NCI-H82 treated with DMSO at 0.1 percent for 48 hours (cell line): ENCODE results near the gene DGKH.
A peak's percentile ranks its signal among the peaks of the same experiment; 100 is the strongest.

Experiments
- DNase-seq: peaks from one replicate; lab custom pipeline; 2025; ENCODE audit not compliant: unreplicated experiment; lab: John Stamatoyannopoulos, UW

DGKH gene

GRCh38 chr13:42048342-42048683, at the start of gene DGKH:
DGKH (plus strand) TSS chr13:42048648; CDS start chr13:42048774, 126 bp downstream.
- no peak for DNase-seq

GRCh38 chr13:42000846-42001245, 47.6 kb upstream of the DGKH start:
- no peak for DNase-seq

GRCh38 chr13:42001580-42001979, 46.9 kb upstream of the DGKH start:
- no peak for DNase-seq

- DNase-seq: no peak
These were observed 46.4 kb upstream of the DGKH start for GRCh38 chr13:42002066-42002465.

DNA sequence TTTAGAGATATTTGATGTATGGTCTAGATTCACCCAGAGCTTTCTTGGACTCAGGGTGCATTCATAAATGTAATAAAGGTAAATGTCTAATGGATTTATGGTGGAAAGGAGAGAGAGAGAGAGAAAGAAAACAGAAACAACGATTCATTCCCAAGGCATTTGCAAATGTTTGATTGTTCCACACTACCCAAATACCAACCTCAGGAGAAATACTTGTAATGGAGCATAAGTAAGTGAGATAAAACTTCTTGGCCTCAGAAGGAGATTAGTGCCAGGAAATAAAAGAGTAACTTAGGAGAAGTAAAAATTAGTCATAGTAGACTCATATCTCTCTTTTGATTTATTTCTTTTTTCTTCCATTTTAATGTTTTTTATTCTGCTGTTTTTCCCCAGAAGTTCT, 40.6 kb upstream of the DGKH start:
- DNase-seq: no peak

GRCh38 chr13:42009057-42009456, 39.4 kb upstream of the DGKH start:
- DNase-seq: no peak

DNA sequence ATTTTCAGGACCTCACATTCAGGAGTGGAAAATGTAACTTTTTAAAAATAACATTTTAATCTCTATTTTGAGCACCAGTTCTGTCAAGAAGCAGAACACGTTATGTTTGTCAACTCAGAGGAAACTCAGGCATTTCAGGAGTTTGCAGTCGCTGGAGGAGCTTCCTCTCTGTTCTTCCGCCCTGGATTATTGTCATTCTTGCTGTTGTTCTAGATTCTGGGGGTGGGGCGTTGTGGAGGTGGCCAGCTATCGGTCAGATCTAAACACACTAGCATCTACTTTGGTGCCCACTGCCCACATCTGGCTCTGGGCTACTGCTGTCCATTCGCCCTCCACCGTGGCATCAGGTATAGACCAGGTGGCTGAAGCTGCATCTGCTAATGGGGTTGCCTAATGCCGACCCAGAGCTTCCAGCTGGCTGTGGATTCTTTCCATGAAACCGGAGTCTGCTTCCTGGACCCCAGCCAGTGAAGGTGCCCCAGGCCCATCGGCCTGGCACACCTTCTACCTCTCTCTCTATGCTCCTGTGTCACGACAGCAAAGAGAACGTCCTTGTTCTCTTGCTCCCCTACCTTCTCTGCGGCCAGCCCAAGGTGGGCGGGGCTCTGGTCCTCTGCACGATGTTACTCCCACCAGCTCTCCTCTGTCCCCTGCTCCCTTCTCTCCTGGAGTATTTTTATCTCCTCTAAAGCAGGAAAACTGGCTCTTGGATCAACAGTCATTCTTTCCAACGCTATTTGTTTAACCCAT, 36.7 kb upstream of the DGKH start:
- no peak for DNase-seq

DNA sequence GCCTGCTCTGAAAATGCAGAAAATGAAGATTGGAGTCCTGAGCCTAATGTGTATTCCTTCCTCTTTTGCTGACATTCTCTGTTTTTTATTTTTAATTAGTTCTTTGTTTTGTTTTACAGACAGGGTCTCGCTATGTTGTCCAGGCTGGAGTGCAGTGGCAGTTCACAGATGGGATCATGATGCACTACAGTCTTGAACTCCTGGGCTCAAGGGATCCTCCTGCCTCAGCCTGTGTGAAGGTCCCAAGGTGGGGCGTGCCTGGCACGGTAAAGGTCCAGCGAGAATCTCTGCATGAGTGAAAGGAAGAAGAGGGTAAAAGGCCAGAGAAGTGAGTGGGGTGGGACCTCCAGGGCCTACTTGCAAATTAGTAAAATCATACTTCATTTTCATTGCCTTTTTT, 34.3 kb upstream of the DGKH start:
- no peak for DNase-seq

DNA sequence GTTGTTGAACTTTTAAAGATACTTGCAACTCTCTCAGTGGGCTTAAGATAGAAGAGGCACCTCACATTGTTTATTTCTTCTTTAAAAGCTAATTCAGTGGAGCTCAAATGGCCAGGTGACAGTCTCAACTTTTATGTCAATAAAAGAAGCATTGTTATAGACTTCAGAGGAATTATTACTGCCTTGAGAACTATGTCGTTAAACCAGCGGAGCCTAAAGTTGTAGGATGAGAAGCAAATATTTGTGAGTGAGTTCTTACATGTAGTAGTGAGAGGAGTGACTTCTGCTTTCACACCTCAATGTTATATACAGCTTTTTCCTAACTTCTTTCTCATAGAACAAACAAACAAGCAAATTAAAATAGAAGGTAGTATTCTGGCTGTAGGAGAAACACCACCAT, 31.2 kb upstream of the DGKH start:
- no peak for DNase-seq

DNA sequence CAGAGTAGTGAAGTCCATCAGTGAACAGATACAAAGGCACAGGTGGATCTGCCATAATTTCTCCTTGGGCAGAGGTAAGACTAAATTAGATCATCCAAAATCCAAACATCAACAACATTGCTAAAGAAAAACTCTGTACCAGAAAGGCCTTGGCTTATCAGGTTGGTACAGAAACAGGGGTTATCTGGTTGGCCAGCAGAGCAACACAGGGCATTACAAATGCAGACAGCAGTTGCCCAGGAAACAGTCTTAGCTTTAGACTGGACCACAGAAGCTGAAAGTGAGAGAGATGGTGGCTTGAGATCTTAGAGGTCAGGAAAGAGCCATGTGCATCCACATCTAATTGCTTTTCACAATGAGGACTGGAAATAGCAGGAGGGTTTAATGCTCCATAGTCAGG, 26.6 kb upstream of the DGKH start:
- DNase-seq: no peak

DNA sequence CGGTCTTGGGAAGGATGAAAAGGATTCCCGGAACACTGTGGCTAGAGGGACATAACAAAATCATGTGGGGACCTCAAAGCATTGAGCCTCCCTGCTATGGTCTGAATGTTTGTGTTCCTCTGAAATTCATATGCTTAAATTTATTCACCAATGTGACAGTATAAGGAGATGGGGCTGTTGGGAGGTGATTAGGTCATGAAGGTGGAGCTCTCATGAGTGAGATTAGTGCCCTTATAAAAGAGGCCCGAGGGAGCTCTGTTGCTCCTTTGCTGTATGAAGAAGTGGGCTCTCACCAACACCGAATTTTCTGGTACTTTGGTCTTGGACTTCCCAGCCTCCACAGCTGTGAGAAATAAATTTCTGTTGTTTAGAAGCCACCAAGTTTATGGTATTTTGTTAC, 26.1 kb upstream of the DGKH start:
- DNase-seq: no peak

- no peak for DNase-seq
These were observed 25.5 kb upstream of the DGKH start for GRCh38 chr13:42022796-42023493.

GRCh38 chr13:42027286-42027685, 21.2 kb upstream of the DGKH start:
- no peak for DNase-seq

DNA sequence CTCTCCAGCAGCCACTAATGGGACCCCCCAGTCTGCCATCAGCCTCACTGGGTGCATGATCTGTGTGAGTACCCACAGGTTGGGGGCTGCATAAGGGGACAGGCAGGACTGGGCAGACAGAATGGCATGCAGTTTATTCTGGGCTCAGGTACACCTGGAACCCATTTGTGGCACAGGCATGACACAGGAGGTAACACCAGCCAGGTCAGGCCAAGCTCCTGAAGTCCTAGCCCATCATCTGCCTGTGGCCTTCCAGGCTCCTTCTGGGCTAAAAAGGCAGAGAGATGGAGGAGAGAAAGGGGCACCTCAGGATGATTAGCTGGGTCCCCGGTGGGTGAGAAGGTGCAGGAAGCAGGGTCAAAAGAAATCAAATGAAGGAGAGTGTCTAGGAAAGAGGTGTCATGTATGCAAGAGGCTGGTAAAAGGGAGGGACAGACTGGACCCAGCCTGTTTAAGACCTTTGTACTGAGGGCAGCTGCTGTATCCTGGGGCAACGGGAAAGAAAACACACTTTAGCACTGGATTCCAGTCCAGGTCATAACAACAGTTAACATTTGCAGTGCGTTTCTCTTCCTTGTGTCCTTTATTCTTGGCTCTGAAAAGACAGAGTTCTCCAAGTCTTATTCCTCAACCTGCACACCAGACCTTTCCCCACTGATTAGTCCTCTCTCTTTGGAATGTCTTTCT, 20.2 kb upstream of the DGKH start:
- no peak for DNase-seq

DNA sequence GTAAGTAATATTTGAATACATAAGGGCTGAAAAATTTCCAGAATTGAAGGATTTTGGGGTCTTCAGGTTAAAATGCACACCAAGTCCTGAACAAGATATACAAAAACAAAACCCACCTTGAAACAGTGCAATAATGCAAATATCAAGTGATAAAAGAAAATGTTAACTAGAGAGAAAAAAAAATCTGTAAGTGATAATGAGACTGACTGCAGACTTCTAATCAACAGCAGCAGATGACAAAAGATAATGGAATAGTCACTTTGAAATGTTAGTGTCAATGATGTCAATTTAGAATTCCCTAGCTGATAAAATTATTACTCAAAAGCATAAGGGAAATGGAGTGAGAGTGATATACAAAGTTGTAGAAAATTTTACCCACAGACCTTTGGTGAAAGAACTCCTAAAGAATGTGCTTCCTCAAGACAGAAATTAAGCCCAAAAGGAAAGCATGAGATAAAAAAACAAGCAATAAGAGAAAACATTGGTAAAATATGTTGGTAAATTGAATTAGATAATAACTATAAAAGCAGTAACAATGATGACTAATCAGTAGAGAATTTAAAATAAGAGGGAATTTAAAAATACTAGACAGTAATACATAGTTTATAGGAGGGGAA, 12.4 kb upstream of the DGKH start:
- no peak for DNase-seq

DNA sequence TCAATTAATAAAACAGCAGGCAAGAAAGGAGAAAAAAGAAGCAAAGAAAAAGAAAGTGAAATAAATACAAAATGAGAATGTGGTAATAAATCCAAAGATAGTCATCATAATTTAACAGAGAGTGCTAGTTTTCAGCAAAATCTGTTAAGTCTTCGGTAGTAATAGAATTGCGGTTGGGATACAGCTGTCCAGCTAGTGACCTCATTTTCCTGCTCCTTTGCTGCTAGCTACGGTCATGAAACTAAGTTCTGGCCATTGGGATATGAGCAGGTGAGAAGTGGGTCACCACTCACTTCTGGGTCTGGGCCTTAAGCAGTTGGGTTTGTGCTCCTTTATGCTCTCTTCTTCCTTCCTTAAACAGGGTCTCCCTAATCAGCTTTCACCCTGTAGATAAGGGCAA, 11.7 kb upstream of the DGKH start:
- DNase-seq: no peak

DNA sequence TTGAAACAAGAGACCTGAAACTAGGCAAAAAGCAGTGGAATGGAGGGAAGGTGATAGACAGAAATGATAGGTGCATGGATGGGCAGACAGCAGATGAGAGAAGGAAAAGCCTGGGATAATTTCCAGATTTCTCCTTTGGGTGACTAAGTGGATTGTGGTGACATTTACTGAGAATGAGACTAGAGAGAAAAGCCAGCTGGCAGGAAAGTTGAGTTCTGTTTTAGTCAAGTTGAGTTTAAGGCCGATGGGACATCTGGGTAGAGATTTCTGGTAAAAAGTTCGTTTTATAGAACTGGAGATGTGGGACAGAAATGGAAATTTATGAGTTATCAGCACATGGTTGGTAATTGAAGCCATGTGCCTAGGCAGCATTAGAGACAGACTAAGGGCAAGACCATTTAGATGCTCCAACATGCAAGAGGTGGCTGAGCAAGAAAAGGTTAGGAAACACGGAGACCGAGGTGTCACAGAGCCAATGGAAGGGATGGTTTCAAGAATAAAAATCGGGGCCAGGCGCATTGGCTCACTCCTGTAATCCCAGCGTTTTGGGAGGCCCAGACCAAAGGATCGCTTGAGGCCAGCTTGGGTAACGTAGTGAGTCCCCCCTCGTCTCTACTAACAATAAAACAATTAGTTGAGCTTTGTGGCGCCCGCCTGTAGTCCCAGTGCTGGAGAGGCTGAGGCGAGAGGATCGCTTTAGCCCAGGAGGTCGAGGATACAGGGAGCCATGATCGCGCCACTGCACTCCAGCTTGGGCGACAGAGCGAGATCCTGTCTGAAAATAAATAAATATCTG, 9.6 kb upstream of the DGKH start:
- no peak for DNase-seq

DNA sequence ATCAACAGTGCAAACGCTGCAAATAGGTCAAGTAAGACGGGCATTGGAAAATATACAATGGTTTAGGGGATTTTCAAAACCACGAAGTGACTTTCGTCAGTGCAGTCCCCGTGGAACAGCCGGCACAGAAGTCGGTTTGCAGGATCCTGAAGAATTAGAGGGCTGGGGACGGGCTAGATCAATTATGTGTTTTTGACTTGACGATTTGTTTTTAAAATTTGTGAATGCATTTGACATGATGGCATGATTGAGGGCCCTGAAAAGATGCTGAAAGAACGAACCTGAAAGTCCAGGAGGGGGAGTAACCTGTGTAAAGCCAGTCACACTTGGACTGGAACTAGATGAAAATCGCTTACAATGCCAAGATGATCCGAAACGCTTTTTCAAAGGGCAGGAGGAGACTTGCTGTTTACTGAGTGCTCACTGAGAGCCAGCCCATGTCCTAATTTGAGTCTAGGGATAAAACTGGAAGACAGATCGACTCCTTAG, 8.9 kb upstream of the DGKH start:
- DNase-seq: no peak

DNA sequence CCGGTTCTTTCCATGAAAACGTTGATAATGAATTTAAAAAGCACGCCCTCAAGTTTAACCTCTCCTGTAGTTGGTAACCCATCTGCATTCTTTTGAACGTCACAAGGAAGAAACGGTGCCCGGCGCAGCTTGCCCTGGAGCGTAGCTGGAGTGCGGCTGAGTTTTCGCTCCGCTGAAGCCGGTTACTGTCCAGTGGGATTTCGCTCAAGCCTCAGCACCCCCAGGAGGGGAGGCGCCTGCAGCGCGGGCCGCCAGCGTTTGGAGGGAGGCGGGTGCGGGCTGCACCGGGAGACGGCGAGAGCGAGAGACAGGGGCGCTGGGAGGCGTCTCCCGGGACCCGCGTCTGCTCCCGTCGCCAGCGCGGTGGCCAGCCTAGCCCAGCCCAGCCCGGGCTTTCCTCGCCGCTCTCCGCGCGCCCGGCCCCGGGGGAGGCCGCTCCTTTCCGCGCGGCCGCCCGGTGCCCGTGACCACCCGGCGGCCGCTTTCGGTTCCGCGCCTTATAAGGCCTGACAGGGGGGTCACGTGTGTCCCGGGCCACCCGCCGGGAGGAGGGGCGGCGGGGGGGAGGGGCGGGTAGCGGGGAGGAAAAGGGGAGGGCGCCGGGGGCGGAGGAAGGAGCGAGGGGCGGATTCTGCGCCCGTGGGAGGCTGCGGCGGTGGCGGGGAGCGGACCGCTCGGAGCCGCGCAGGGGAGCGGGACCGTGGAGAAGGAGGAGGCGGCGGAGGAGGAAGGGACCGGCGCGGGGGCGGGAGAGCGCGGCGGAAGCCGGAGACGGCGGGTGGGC, 8.3 kb upstream of the DGKH start:
- peak; percentile 34 for DNase-seq

GRCh38 chr13:42040730-42041010, 7.8 kb upstream of the DGKH start:
- DNase-seq: no peak
